Measurements from ENCODE around the gene ALOXE3.

ALOXE3 gene

GRCh38 chr17:8117980-8118768 lies at the start of gene ALOXE3:
TSS of gene ALOXE3 (minus strand) at chr17:8118514. CDS start at chr17:8117990, 524 bp downstream.
- peak; percentile 73 for DNase-seq (ENCODE audit: low read depth, low spot score)

- DNase-seq (ENCODE audit: low read depth, low spot score) = no peak
Observed at GRCh38 chr17:8167526-8167925, 49.2 kb upstream of the ALOXE3 start.

GRCh38 chr17:8166731-8167130 lies 48.4 kb upstream of the ALOXE3 start:
- no peak for DNase-seq (ENCODE audit: low read depth, low spot score)

- no peak for DNase-seq (ENCODE audit: low read depth, low spot score)
Observed at GRCh38 chr17:8164815-8165131, 46.5 kb upstream of the ALOXE3 start.

- peak; percentile 43 for DNase-seq (ENCODE audit: low read depth, low spot score)
Observed at GRCh38 chr17:8163978-8164814, 45.9 kb upstream of the ALOXE3 start.

- peak; percentile 82 for DNase-seq (ENCODE audit: low read depth, low spot score)
Observed at GRCh38 chr17:8162997-8163977, 45.0 kb upstream of the ALOXE3 start.

- peak; percentile 50 for DNase-seq (ENCODE audit: low read depth, low spot score)
Observed at GRCh38 chr17:8162233-8162996, 44.1 kb upstream of the ALOXE3 start, which contains the start of gene VAMP2. TSS of gene VAMP2 (minus strand) at chr17:8162948. CDS start at chr17:8162879, 69 bp downstream.

GRCh38 chr17:8161289-8162232 lies 43.2 kb upstream of the ALOXE3 start:
- no peak for DNase-seq (ENCODE audit: low read depth, low spot score)

GRCh38 chr17:8160741-8161221 lies 42.5 kb upstream of the ALOXE3 start:
- no peak for DNase-seq (ENCODE audit: low read depth, low spot score)

GRCh38 chr17:8160224-8160577 lies 41.9 kb upstream of the ALOXE3 start:
- DNase-seq (ENCODE audit: low read depth, low spot score) = no peak

- DNase-seq (ENCODE audit: low read depth, low spot score) = no peak
Observed at GRCh38 chr17:8159459-8160223, 41.3 kb upstream of the ALOXE3 start.

- no peak for DNase-seq (ENCODE audit: low read depth, low spot score)
Observed at GRCh38 chr17:8159032-8159400, 40.7 kb upstream of the ALOXE3 start.

- peak; percentile 93 for DNase-seq (ENCODE audit: low read depth, low spot score)
Observed at GRCh38 chr17:8158267-8159031, 40.1 kb upstream of the ALOXE3 start.

GRCh38 chr17:8156246-8156992 lies 38.1 kb upstream of the ALOXE3 start:
- DNase-seq (ENCODE audit: low read depth, low spot score) = peak; percentile 100

GRCh38 chr17:8155996-8156245 lies 37.6 kb upstream of the ALOXE3 start:
- DNase-seq (ENCODE audit: low read depth, low spot score) = no peak

GRCh38 chr17:8155231-8155995 lies 37.1 kb upstream of the ALOXE3 start:
- DNase-seq (ENCODE audit: low read depth, low spot score) = peak; percentile 53

GRCh38 chr17:8154608-8155155 lies 36.4 kb upstream of the ALOXE3 start:
- DNase-seq (ENCODE audit: low read depth, low spot score) = no peak

Measured in ELF-1 (cell line).